ENCODE results near the gene USP17L5. TPM values are rescaled to one million over a fixed set of nuclear protein-coding genes. Genes with fewer than 3 reads are reported as not detected.
"Not testable (repeated sequence)": the region's sequence is repeated elsewhere in the genome, so short reads cannot be mapped to it uniquely, and the experiment has no call there.

USP17L5 gene
- polyA plus RNA-seq (2012; ENCODE audit: insufficient read depth, insufficient read length): not detected

GRCh38 chr4:9339103-9339502, at the start of gene USP17L5:
Gene USP17L5 (plus strand): TSS chr4:9339403. CDS start chr4:9339403, 0 bp downstream.
- DNase-seq (ENCODE audit: low read depth, low spot score); H3K4me3 ChIP-seq (ENCODE audit: low read length): not testable (repeated sequence)

- not testable (repeated sequence) for H3K4me3 ChIP-seq (ENCODE audit: low read length); DNase-seq (ENCODE audit: low read depth, low spot score)
Observed at GRCh38 chr4:9324191-9324590, 15.0 kb upstream of the USP17L5 start.

GRCh38 chr4:9324865-9325264, 14.3 kb upstream of the USP17L5 start, which contains the start of gene USP17L24:
Gene USP17L24 (plus strand): TSS chr4:9325165. CDS start chr4:9325165, 0 bp downstream.
- not testable (repeated sequence) for H3K4me3 ChIP-seq (ENCODE audit: low read length); DNase-seq (ENCODE audit: low read depth, low spot score)

GRCh38 chr4:9329611-9330010, 9.6 kb upstream of the USP17L5 start, which contains the start of gene USP17L25:
Gene USP17L25 (plus strand): TSS chr4:9329911. CDS start chr4:9329911, 0 bp downstream.
- DNase-seq (ENCODE audit: low read depth, low spot score): not testable (repeated sequence)

GRCh38 chr4:9334358-9334757, 4.8 kb upstream of the USP17L5 start, which contains the start of gene USP17L26:
Gene USP17L26 (plus strand): TSS chr4:9334658. CDS start chr4:9334658, 0 bp downstream.
- DNase-seq (ENCODE audit: low read depth, low spot score); H3K4me3 ChIP-seq (ENCODE audit: low read length): not testable (repeated sequence)

More at GRCh38 chr4:9329611-9330010, 9.6 kb upstream of the USP17L5 start, which contains the start of gene USP17L25:
- H3K4me3 ChIP-seq (ENCODE audit: low read length): not testable (repeated sequence)

GRCh38 chr4:9343848-9344247, 4.6 kb downstream of the USP17L5 start, which contains the start of gene USP17L27:
Gene USP17L27 (plus strand): TSS chr4:9344148. CDS start chr4:9344148, 0 bp downstream.
- DNase-seq (ENCODE audit: low read depth, low spot score); H3K4me3 ChIP-seq (ENCODE audit: low read length): not testable (repeated sequence)

GRCh38 chr4:9348593-9348992, 9.4 kb downstream of the USP17L5 start, which contains the start of gene USP17L28:
Gene USP17L28 (plus strand): TSS chr4:9348893. CDS start chr4:9348893, 0 bp downstream.
- not testable (repeated sequence) for DNase-seq (ENCODE audit: low read depth, low spot score); H3K4me3 ChIP-seq (ENCODE audit: low read length)

- not testable (repeated sequence) for DNase-seq (ENCODE audit: low read depth, low spot score)
Observed at GRCh38 chr4:9350866-9351265, 11.7 kb downstream of the USP17L5 start.

GRCh38 chr4:9353338-9353737, 14.1 kb downstream of the USP17L5 start, which contains the start of gene USP17L29:
Gene USP17L29 (plus strand): TSS chr4:9353638. CDS start chr4:9353638, 0 bp downstream.
- H3K4me3 ChIP-seq (ENCODE audit: low read length); DNase-seq (ENCODE audit: low read depth, low spot score): not testable (repeated sequence)

More at GRCh38 chr4:9350866-9351265, 11.7 kb downstream of the USP17L5 start:
- not testable (repeated sequence) for H3K4me3 ChIP-seq (ENCODE audit: low read length)

- H3K4me3 ChIP-seq (ENCODE audit: low read length); DNase-seq (ENCODE audit: low read depth, low spot score): not testable (repeated sequence)
Observed at GRCh38 chr4:9362829-9363228, 23.6 kb downstream of the USP17L5 start, which contains the start of gene USP17L30. Gene USP17L30 (plus strand): TSS chr4:9363129. CDS start chr4:9363129, 0 bp downstream.

- not testable (repeated sequence) for DNase-seq (ENCODE audit: low read depth, low spot score); H3K4me3 ChIP-seq (ENCODE audit: low read length)
Observed at GRCh38 chr4:9379881-9380280, 40.7 kb downstream of the USP17L5 start.

- not testable (repeated sequence) for DNase-seq (ENCODE audit: low read depth, low spot score)
Observed at GRCh38 chr4:9381012-9381534, 41.9 kb downstream of the USP17L5 start.

GRCh38 chr4:9384126-9384525, 44.9 kb downstream of the USP17L5 start:
- DNase-seq (ENCODE audit: low read depth, low spot score): no peak
- no peak overlapping the region for H3K4me3 ChIP-seq (ENCODE audit: low read length)

More at GRCh38 chr4:9381012-9381534, 41.9 kb downstream of the USP17L5 start:
- peak overlapping the region; percentile 51 for H3K4me3 ChIP-seq (ENCODE audit: low read length)

GRCh38 chr4:9389001-9389400, 49.8 kb downstream of the USP17L5 start:
- H3K4me3 ChIP-seq (ENCODE audit: low read length): not testable (repeated sequence)

More at GRCh38 chr4:9389001-9389400, 49.8 kb downstream of the USP17L5 start:
- peak; percentile 18 for DNase-seq (ENCODE audit: low read depth, low spot score)

Data from Jurkat, Clone E6-1 (cell line).